ENCODE measurements around the gene NEUROG1. TPM values are rescaled to one million over a fixed set of nuclear protein-coding genes. Genes with fewer than 3 reads are reported as not detected.

Gene NEUROG1
- total RNA-seq, 1 donor from 2014 or later, result not detected

DNA sequence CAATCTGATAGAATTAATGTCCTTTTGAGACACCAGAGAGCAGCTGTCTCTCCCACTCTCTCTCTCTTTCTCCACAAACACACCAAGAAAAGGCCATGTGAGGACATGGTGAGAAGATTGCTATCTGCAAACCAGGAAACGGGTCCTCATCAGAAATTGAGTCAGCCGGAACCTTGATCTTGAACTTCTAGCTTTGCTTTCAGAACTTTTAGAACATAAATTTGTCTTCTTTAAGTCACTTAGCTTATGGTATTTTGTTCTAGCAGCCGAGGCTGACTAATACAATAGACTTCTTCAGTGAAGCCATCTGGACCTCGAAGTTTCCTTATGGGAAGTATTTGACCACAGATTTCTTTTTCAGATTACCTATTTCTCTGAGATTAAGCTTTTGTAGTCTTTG is 18.1 kb downstream of the NEUROG1 start:
- DNase-seq (ENCODE audit: low read depth), result no peak
- Histone ChIP-seq H3K4me3 (ENCODE audit: low read depth, low read length) (no peak overlapping the region), H3K36me3 (ENCODE audit: control insufficient read depth, insufficient read depth, low read length) (no peaks in the 10 kb centered on the region), H3K27me3 (ENCODE audit: control insufficient read depth, insufficient read depth, low read length) (no peaks in the 10 kb centered on the region)
- TF ChIP-seq, protein P1, sequence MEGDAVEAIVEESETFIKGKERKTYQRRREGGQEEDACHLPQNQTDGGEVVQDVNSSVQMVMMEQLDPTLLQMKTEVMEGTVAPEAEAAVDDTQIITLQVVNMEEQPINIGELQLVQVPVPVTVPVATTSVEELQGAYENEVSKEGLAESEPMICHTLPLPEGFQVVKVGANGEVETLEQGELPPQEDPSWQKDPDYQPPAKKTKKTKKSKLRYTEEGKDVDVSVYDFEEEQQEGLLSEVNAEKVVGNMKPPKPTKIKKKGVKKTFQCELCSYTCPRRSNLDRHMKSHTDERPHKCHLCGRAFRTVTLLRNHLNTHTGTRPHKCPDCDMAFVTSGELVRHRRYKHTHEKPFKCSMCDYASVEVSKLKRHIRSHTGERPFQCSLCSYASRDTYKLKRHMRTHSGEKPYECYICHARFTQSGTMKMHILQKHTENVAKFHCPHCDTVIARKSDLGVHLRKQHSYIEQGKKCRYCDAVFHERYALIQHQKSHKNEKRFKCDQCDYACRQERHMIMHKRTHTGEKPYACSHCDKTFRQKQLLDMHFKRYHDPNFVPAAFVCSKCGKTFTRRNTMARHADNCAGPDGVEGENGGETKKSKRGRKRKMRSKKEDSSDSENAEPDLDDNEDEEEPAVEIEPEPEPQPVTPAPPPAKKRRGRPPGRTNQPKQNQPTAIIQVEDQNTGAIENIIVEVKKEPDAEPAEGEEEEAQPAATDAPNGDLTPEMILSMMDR (IDR thresholded peaks at IDR 0.05; ENCODE audit: insufficient read depth, low read length, severe bottlenecking), result no peak
- no peak for FAIRE-seq

DNA sequence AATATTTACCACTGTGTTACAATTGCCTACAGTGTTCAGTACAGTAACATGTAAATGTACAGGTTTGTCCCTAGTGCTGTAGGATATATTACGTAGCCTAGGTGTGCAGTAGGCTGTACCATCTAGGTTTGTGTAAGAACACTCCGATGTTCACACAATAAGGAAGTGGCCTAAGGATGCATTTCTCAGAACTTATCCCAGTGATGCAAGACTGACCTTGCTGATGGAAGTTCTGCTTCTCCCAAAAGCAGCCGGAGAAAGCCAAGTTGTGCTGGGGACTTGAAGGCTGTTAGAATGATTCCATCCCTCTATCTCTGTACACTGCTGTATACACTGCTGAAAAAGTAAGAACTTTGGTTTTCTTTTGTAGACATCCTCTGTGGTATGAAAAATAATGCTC is 21.6 kb downstream of the NEUROG1 start:
- H3K4me3 ChIP-seq (ENCODE audit: low read depth, low read length), result no peak overlapping the region
- TF ChIP-seq, protein P1 (IDR thresholded peaks at IDR 0.05; ENCODE audit: insufficient read depth, low read length, severe bottlenecking), result no peak
- peaks cover 3% of the 10 kb centered on the region for H3K27me3 ChIP-seq (ENCODE audit: control insufficient read depth, insufficient read depth, low read length)
- DNase-seq (ENCODE audit: low read depth) (no peak), FAIRE-seq (no peak)
- H3K36me3 ChIP-seq (ENCODE audit: control insufficient read depth, insufficient read depth, low read length), result no peaks in the 10 kb centered on the region

DNA sequence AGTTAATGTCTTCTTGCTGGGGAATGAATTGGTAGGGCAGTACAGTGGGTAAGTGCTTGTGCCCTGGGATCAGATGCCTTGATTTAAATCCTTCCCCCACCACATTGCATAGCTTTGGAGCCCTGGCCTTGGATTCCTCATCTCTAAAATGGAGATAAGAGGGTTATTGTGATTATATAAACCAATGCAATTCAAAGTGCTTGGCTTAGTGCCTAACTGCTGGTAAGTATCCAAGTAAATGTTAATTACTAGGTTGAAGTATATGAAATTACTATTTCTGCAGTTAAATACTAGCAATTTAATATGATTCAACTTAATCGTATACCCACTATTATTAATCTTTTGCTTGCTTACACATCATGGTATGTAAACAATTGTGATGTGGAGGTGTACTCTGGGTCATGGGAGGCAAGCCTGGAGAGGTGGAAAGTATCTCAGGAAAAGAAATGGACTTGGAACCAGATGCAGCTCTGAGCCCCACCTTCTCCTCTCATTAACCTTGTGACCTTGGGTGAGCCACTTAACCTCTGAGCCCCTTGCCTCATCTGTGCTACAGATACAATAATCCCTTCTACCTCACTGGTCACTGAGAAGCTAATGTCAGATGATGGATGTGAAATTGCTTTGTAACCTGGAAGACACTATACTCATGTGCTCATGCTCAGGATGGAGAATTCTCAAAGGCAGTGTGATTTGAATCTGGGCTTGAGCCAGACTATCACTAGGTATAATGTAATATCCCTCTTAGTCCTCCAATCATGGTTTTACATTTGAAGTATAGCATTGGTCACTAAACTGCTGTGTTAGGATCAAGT is 23.8 kb downstream of the NEUROG1 start:
- DNase-seq (ENCODE audit: low read depth) (no peak), FAIRE-seq (peak; percentile 94)
- no peak overlapping the region for H3K4me3 ChIP-seq (ENCODE audit: low read depth, low read length)
- TF ChIP-seq, protein P1 (IDR thresholded peaks at IDR 0.05; ENCODE audit: insufficient read depth, low read length, severe bottlenecking), result no peak
- no peaks in the 10 kb centered on the region for H3K36me3 ChIP-seq (ENCODE audit: control insufficient read depth, insufficient read depth, low read length)
- peaks cover 3% of the 10 kb centered on the region for H3K27me3 ChIP-seq (ENCODE audit: control insufficient read depth, insufficient read depth, low read length)

DNA sequence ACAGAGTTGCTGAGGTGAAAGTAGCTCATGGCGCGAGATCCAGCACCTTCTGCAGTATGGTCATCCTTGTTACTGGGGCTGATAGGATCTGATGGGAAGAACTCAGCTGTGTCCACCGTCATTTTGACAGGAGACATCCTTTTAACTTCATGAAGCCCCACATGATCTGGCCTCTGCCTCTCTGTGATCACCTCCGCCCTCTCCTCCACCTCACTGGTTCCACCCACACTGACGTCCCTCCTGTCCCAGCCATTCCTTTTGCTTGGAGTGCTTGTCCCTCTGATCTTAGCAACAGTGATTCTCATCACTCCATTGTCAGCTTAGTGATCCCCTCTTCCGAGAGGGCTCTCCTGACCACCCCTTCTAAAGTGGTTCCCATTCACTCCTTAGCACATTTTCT is 25.8 kb downstream of the NEUROG1 start:
- FAIRE-seq (peak; percentile 73), DNase-seq (ENCODE audit: low read depth) (no peak)
- Histone ChIP-seq H3K27me3 (ENCODE audit: control insufficient read depth, insufficient read depth, low read length) (peaks cover 3% of the 10 kb centered on the region), H3K4me3 (ENCODE audit: low read depth, low read length) (no peak overlapping the region), H3K36me3 (ENCODE audit: control insufficient read depth, insufficient read depth, low read length) (no peaks in the 10 kb centered on the region)
- TF ChIP-seq, protein P1 (IDR thresholded peaks at IDR 0.05; ENCODE audit: insufficient read depth, low read length, severe bottlenecking), result no peak

DNA sequence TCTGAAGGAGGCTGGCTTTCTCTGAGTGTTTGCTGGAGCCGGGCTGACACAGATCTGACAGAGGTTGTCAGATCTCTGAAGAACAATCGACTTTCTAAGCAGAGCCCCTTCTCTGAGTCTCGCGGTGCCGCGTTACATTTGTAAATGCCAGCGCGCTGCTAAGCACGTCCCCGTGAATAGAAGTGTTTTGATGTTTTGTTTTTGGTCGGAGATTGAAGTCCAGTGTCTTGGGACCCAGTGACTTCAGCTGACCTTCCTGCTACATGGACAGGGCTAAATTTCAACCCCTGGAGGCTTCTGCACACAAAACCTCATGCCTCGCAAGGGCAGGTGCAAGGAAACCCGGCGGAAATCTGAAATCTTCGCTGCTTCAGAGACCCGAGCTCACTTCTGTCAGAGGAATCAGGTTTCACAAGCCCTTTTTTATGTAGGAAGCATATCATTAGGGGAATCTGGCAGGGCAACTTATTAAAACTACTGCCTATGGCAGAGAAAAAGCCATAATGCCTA is 27.2 kb downstream of the NEUROG1 start:
- TF ChIP-seq, protein P1 (IDR thresholded peaks at IDR 0.05; ENCODE audit: insufficient read depth, low read length, severe bottlenecking), result no peak
- Histone ChIP-seq H3K4me3 (ENCODE audit: low read depth, low read length) (peak overlapping the region; percentile 6), H3K36me3 (ENCODE audit: control insufficient read depth, insufficient read depth, low read length) (no peaks in the 10 kb centered on the region), H3K27me3 (ENCODE audit: control insufficient read depth, insufficient read depth, low read length) (peaks cover 3% of the 10 kb centered on the region)
- DNase-seq (ENCODE audit: low read depth) (no peak), FAIRE-seq (no peak)
